ENCODE data around the gene ELP5.

GRCh38 chr17:7306911-7307685, 55.1 kb downstream of the ELP5 start, which contains the start of gene EIF5A:
- no peak for TF ChIP-seq CTCF (IDR thresholded peaks at IDR 0.05; ENCODE audit: borderline replicate concordance, extremely low read depth, low read length, poor library complexity, severe bottlenecking)
- TF ChIP-seq EZH2 (IDR thresholded peaks at IDR 0.05; ENCODE audit: borderline replicate concordance, low read depth, low read length, severe bottlenecking): no peak

All from DND-41 (cell line).